ENCODE results near the gene ADARB1.

- TF ChIP-seq POLR2A (IDR thresholded peaks at IDR 0.05; ENCODE audit: control extremely low read depth in 1 of 2, low read depth in 2 of 2, low read length in 2 of 2) (no peak), ATF2 (IDR thresholded peaks at IDR 0.05; ENCODE audit: low read length) (no peak), RAD21 (IDR thresholded peaks at IDR 0.05 in 1 of 2, conservative IDR thresholded peaks at IDR 0.05 in 1 of 2; ENCODE audit: low read depth in 2 of 2, low read length in 2 of 2) (no peak), EGR1 (IDR thresholded peaks at IDR 0.05; ENCODE audit: borderline replicate concordance, low read depth, low read length) (no peak), BCL11A (IDR thresholded peaks at IDR 0.05; ENCODE audit: low read depth in 2 of 2, low read length in 2 of 2) (no peak), MAX (IDR thresholded peaks at IDR 0.05) (no peak), ZNF274 (IDR thresholded peaks at IDR 0.05; ENCODE audit: borderline replicate concordance, extremely low read depth, low read length) (no peak), CTCF (IDR thresholded peaks at IDR 0.05; ENCODE audit: control extremely low read depth in 1 of 3, insufficient read depth in 1 of 3, low read depth in 1 of 3, low read length in 3 of 3) (no peak), RNF2 (IDR thresholded peaks at IDR 0.05; ENCODE audit: borderline replicate concordance, low read depth, low read length, missing control alignments, poor library complexity, severe bottlenecking) (no peak), USF2 (IDR thresholded peaks at IDR 0.05; ENCODE audit: low read length) (no peak), SP1 (IDR thresholded peaks at IDR 0.05; ENCODE audit: low read depth, low read length) (no peak), KDM5A (IDR thresholded peaks at IDR 0.05; ENCODE audit: low read length) (no peak), POLR2AphosphoS5 (IDR thresholded peaks at IDR 0.05; ENCODE audit: low read depth, low read length) (no peak)
Observed at GRCh38 chr21:45269861-45270260, 195.5 kb downstream of the ADARB1 start.

Measured in H1 (cell line).